Neural progenitor cell (in vitro differentiated cells): ENCODE measurements around the gene FBXO7. TPM values are rescaled to one million over a fixed set of nuclear protein-coding genes. Genes with fewer than 3 reads are reported as not detected.

Experiments used
- DNase-seq: peaks from one replicate; pipeline ENCODE4 v3.0.0-alpha.2; 2016; ENCODE audit warnings: low spot score
- H2AFZ ChIP-seq: fragments of 200-600 bp; sonication (generic); replicated peaks from 2 replicates; pipeline ENCODE4 v1.6.1; 2016; ENCODE audit warnings: antibody characterized with exemption
- H3F3A ChIP-seq: fragments of 200-600 bp; sonication (generic); 2 replicates; pipeline ENCODE4 v1.6.1; 2016; ENCODE audit warnings: antibody characterized with exemption, low read depth
- H3K27ac ChIP-seq: fragments of 200-600 bp; sonication (generic); 2 replicates; pipeline ENCODE4 v1.5.1; 2016; ENCODE audit warnings: mild to moderate bottlenecking
- H3K27me3 ChIP-seq: fragments of 200-600 bp; sonication (generic); 2 replicates; pipeline ENCODE4 v1.6.1; 2016; ENCODE audit warnings: mild to moderate bottlenecking, moderate library complexity
- H3K36me3 ChIP-seq: fragments of 200-600 bp; sonication (generic); 2 replicates; pipeline ENCODE4 v1.5.1; 2016
- H3K4me1 ChIP-seq: fragments of 200-600 bp; sonication (generic); 2 replicates; pipeline ENCODE4 v1.6.1; 2016; ENCODE audit warnings: mixed run types
- H3K4me2 ChIP-seq: fragments of 200-600 bp; sonication (generic); 2 replicates; pipeline ENCODE4 v1.6.1; 2016
- H3K4me3 ChIP-seq: fragments of 200-600 bp; sonication (generic); 2 replicates; pipeline ENCODE4 v1.5.1; 2016
- H3K79me2 ChIP-seq: fragments of 200-600 bp; sonication (generic); 2 replicates; pipeline ENCODE4 v1.6.1; 2016; ENCODE audit warnings: low read depth
- H3K9ac ChIP-seq: fragments of 200-600 bp; sonication (generic); 2 replicates; pipeline ENCODE4 v1.6.1; 2016
- H3K9me3 ChIP-seq: fragments of 200-600 bp; sonication (generic); 2 replicates; pipeline ENCODE4 v1.5.1; 2016; ENCODE audit warnings: low read depth
- H4K20me1 ChIP-seq: fragments of 200-600 bp; sonication (generic); 2 replicates; pipeline ENCODE4 v1.6.1; 2016; ENCODE audit warnings: low read depth
- H3K27ac Mint-ChIP-seq: 3 replicates; pipeline ENCODE4 v1.8.0; 2021; ENCODE audit warnings: mixed read lengths
- H3K27me3 Mint-ChIP-seq: 2 replicates; pipeline ENCODE4 v1.8.0; 2022; ENCODE audit warnings: low read depth, mild to moderate bottlenecking, inconsistent platforms, moderate library complexity, mixed read lengths; ENCODE audit not compliant: insufficient read depth
- H3K36me3 Mint-ChIP-seq: 3 replicates; pipeline ENCODE4 v1.8.0; 2021; ENCODE audit warnings: mixed read lengths
- H3K4me1 Mint-ChIP-seq: 3 replicates; pipeline ENCODE4 v1.8.0; 2021; ENCODE audit warnings: mixed read lengths
- H3K4me3 Mint-ChIP-seq: 3 replicates; pipeline ENCODE4 v1.8.0; 2021; ENCODE audit warnings: mild to moderate bottlenecking, moderate library complexity, mixed read lengths
- H3K9me3 Mint-ChIP-seq: 3 replicates; pipeline ENCODE4 v1.8.0; 2020; ENCODE audit warnings: mixed read lengths
- CTCF ChIP-seq: fragments of 200-600 bp; sonication (generic); IDR thresholded peaks from 2 replicates; pipeline ENCODE4 v1.5.1; 2017; ENCODE audit warnings: antibody characterized with exemption, mild to moderate bottlenecking
- EZH2 ChIP-seq: fragments of 200-600 bp; sonication (generic); IDR thresholded peaks from 2 replicates; pipeline ENCODE4 v1.6.1; 2017; ENCODE audit warnings: antibody characterized with exemption, mild to moderate bottlenecking, moderate library complexity
- EZH2phosphoT487 ChIP-seq: fragments of 200-600 bp; sonication (generic); IDR thresholded peaks from 2 replicates; pipeline ENCODE4 v1.6.1; 2017; ENCODE audit warnings: antibody characterized with exemption
- total RNA-seq: library from RNA; depleted of rRNA; stranded (reverse); fragments of >200 nt; gene quantifications from 2 replicates; pipeline ENCODE4 v1.2.3, GENCODE V29; 2015; ENCODE audit warnings: low replicate concordance

Gene FBXO7
- total RNA-seq, 1 donor from 2014 or later, result 65.2 TPM

GRCh38 chr22:32473388-32473952 is 1.1 kb upstream of the FBXO7 start:
- H3K27ac Mint-ChIP-seq, result no peak overlapping the region
- no peak overlapping the region for H3K4me3 ChIP-seq

GRCh38 chr22:32475468-32476010 is 928 bp downstream of the FBXO7 start:
- Histone ChIP-seq H3K27ac (no peak overlapping the region), H4K20me1 (peaks cover 46% of the 10 kb centered on the region), H3K9ac (peak overlapping the region; percentile 66), H2AFZ (peak overlapping the region; percentile 96), H3K36me3 (no peaks in the 10 kb centered on the region), H3K9me3 (no peaks in the 10 kb centered on the region), H3F3A (peaks cover 24% of the 10 kb centered on the region), H3K4me3 (peak overlapping the region; percentile 94), H3K4me2 (peak overlapping the region; percentile 97), H3K79me2 (peaks cover 40% of the 10 kb centered on the region), H3K4me1 (peaks cover 6% of the 10 kb centered on the region), H3K27me3 (peaks cover 37% of the 10 kb centered on the region)
- Mint-ChIP-seq H3K36me3 (peaks cover 7% of the 10 kb centered on the region), H3K27me3 (peaks cover 3% of the 10 kb centered on the region), H3K4me1 (peaks cover 13% of the 10 kb centered on the region), H3K27ac (peak overlapping the region; percentile 67), H3K9me3 (no peaks in the 10 kb centered on the region), H3K4me3 (peak overlapping the region; percentile 92)
- no peak for TF ChIP-seq CTCF
- no peak for TF ChIP-seq EZH2phosphoT487
- no peak for TF ChIP-seq EZH2
- DNase-seq, result peak; percentile 60

More at GRCh38 chr22:32473388-32473952, 1.1 kb upstream of the FBXO7 start:
- Mint-ChIP-seq H3K4me3 (peak overlapping the region; percentile 92), H3K4me1 (peaks cover 22% of the 10 kb centered on the region), H3K9me3 (no peaks in the 10 kb centered on the region), H3K36me3 (no peaks in the 10 kb centered on the region), H3K27me3 (peaks cover 3% of the 10 kb centered on the region)
- Histone ChIP-seq H3K9me3 (no peaks in the 10 kb centered on the region), H3K4me1 (peaks cover 6% of the 10 kb centered on the region), H3F3A (peaks cover 24% of the 10 kb centered on the region), H4K20me1 (peaks cover 27% of the 10 kb centered on the region), H3K27me3 (peaks cover 57% of the 10 kb centered on the region), H3K27ac (no peak overlapping the region), H2AFZ (no peak overlapping the region), H3K36me3 (no peaks in the 10 kb centered on the region), H3K9ac (no peak overlapping the region), H3K79me2 (peaks cover 34% of the 10 kb centered on the region), H3K4me2 (no peak overlapping the region)
- TF ChIP-seq CTCF (peak; percentile 66), EZH2phosphoT487 (no peak), EZH2 (no peak)
- peak; percentile 64 for DNase-seq

- no peak for TF ChIP-seq EZH2phosphoT487
- TF ChIP-seq CTCF, result no peak
- TF ChIP-seq EZH2, result no peak
- no peak for DNase-seq
- H3K36me3 Mint-ChIP-seq, result peaks cover 7% of the 10 kb centered on the region
- H3K4me1 Mint-ChIP-seq, result peaks cover 13% of the 10 kb centered on the region
- peaks cover 45% of the 10 kb centered on the region for H3K79me2 ChIP-seq
- H3F3A ChIP-seq, result peaks cover 24% of the 10 kb centered on the region
- no peaks in the 10 kb centered on the region for H3K36me3 ChIP-seq
- peaks cover 3% of the 10 kb centered on the region for H3K27me3 Mint-ChIP-seq
- peak overlapping the region; percentile 92 for H3K4me3 Mint-ChIP-seq
- no peak overlapping the region for H3K9ac ChIP-seq
- H3K4me3 ChIP-seq, result peak overlapping the region; percentile 94
- H2AFZ ChIP-seq, result no peak overlapping the region
- H3K27ac ChIP-seq, result no peak overlapping the region
- no peaks in the 10 kb centered on the region for H3K9me3 ChIP-seq
- peaks cover 27% of the 10 kb centered on the region for H3K27me3 ChIP-seq
- H3K9me3 Mint-ChIP-seq, result no peaks in the 10 kb centered on the region
- H3K4me2 ChIP-seq, result peak overlapping the region; percentile 97
- H3K4me1 ChIP-seq, result peaks cover 6% of the 10 kb centered on the region
- H4K20me1 ChIP-seq, result peaks cover 50% of the 10 kb centered on the region
- H3K27ac Mint-ChIP-seq, result no peak overlapping the region
Measured at GRCh38 chr22:32476281-32477195, 1.9 kb downstream of the FBXO7 start.
